GM19438 (cell line): ENCODE data around the gene NCLN.
"Not testable (repeated sequence)": the region's sequence is repeated elsewhere in the genome, so short reads cannot be mapped to it uniquely, and the experiment has no call there.

ENCODE experiments used
- ATAC-seq: cut with Tn5 transposase; IDR thresholded peaks from one replicate; pipeline ENCODE4 v1.9.1; 2021; ENCODE audit warnings: low read depth; ENCODE audit not compliant: unreplicated experiment

The NCLN gene

GRCh38 chr19:3216874-3217273 is 31.1 kb downstream of the NCLN start:
- no peak for ATAC-seq

GRCh38 chr19:3220576-3220975 is 34.8 kb downstream of the NCLN start:
- ATAC-seq, result no peak

- not testable (repeated sequence) for ATAC-seq
These were observed 35.8 kb downstream of the NCLN start for GRCh38 chr19:3221576-3221975.

- ATAC-seq, result no peak
These were observed 37.0 kb downstream of the NCLN start for GRCh38 chr19:3222709-3223108.

GRCh38 chr19:3224346-3225168 is 38.8 kb downstream of the NCLN start, which contains the start of gene CELF5:
Gene CELF5, plus strand, starts transcription at chr19:3224661. Its CDS starts 79 bp downstream, at chr19:3224740.
- no peak for ATAC-seq

GRCh38 chr19:3225169-3225485 is 39.4 kb downstream of the NCLN start:
- ATAC-seq, result no peak

- ATAC-seq, result no peak
These were observed 40.0 kb downstream of the NCLN start for GRCh38 chr19:3225677-3226093.

- ATAC-seq, result no peak
These were observed 41.4 kb downstream of the NCLN start for GRCh38 chr19:3227054-3227626.

- ATAC-seq, result no peak
These were observed 43.6 kb downstream of the NCLN start for GRCh38 chr19:3229346-3229743.

GRCh38 chr19:3229888-3230496 is 44.3 kb downstream of the NCLN start:
- no peak for ATAC-seq

GRCh38 chr19:3231288-3231687 is 45.6 kb downstream of the NCLN start:
- no peak for ATAC-seq

- ATAC-seq, result no peak
These were observed 47.4 kb downstream of the NCLN start for GRCh38 chr19:3233116-3233515.

GRCh38 chr19:3233831-3234230 is 48.1 kb downstream of the NCLN start:
- ATAC-seq, result no peak

- ATAC-seq, result no peak
These were observed 49.1 kb downstream of the NCLN start for GRCh38 chr19:3234800-3235199.

GRCh38 chr19:3235604-3236003 is 49.9 kb downstream of the NCLN start:
- ATAC-seq, result not testable (repeated sequence)

- no peak for ATAC-seq
These were observed 50.5 kb downstream of the NCLN start for GRCh38 chr19:3236272-3236671.

GRCh38 chr19:3238066-3238561 is 52.4 kb downstream of the NCLN start:
- no peak for ATAC-seq

- ATAC-seq, result no peak
These were observed 53.6 kb downstream of the NCLN start for GRCh38 chr19:3239367-3239766.

- ATAC-seq, result no peak
These were observed 58.3 kb downstream of the NCLN start for GRCh38 chr19:3243819-3244700.

GRCh38 chr19:3245050-3245449 is 59.3 kb downstream of the NCLN start:
- no peak for ATAC-seq
